Sciatic nerve (tissue), 2 donors: ENCODE data around the gene PBLD. TPM values are rescaled to one million over a fixed set of nuclear protein-coding genes. Genes with fewer than 3 reads are reported as not detected.

Source experiments
- ATAC-seq: fragments of 200-7000 bp; cut with Tn5 transposase; one replicate; pipeline ENCODE4 v1.9.1; 2020; ENCODE audit warnings: mild to moderate bottlenecking, moderate library complexity
- DNase-seq: peaks from one replicate; pipeline ENCODE4 v3.0.0-alpha.2; 2020; ENCODE audit warnings: low spot score
- intact Hi-C: fragments of 100-400 bp; cut with DNase I; formaldehyde crosslinking; loops from one replicate; pipeline ENCODE4 v1.14.2; 2022
- total RNA-seq: library from RNA; stranded (reverse); fragmentation: NEBNext Ultra II Directional; extraction: Animal tissue kit (Norgen Biotek cat#: 25700); gene quantifications from one replicate; pipeline ENCODE4 v1.2.1, GENCODE V29; 2021
- donor health status: DM: no; HTN: no; CAD: no.
- donor health status: DM: no; HTN: no; CAD: no.

The PBLD gene
- 4.7 TPM for total RNA-seq

- peak; percentile 49 for ATAC-seq
- intact Hi-C loops = no loop called here
- DNase-seq = peak; percentile 82
Observed at GRCh38 chr10:68332259-68333057, at the start of gene PBLD. Gene PBLD (minus strand): TSS chr10:68332928. CDS start chr10:68306844, 26,084 bp downstream.

GRCh38 chr10:68371604-68372003 is 38.9 kb upstream of the PBLD start:
- intact Hi-C loops = no loop called here
- no peak for ATAC-seq

GRCh38 chr10:68367121-68367520 is 34.4 kb upstream of the PBLD start:
- intact Hi-C loops = no loop called here
- DNase-seq (no peak), ATAC-seq (no peak)

More at GRCh38 chr10:68371604-68372003, 38.9 kb upstream of the PBLD start:
- no peak for DNase-seq

GRCh38 chr10:68366600-68366999 is 33.9 kb upstream of the PBLD start:
- intact Hi-C loops = no loop called here
- ATAC-seq = no peak
- no peak for DNase-seq

- intact Hi-C loops = no loop called here
- ATAC-seq = no peak
Observed at GRCh38 chr10:68365611-68366010, 32.9 kb upstream of the PBLD start.

GRCh38 chr10:68364101-68364886 is 31.6 kb upstream of the PBLD start:
- ATAC-seq (no peak), DNase-seq (no peak)
- intact Hi-C loops = no loop called here

More at GRCh38 chr10:68365611-68366010, 32.9 kb upstream of the PBLD start:
- DNase-seq = no peak

- intact Hi-C loops = no loop called here
- DNase-seq = no peak
- ATAC-seq = no peak
Observed at GRCh38 chr10:68362590-68362989, 29.9 kb upstream of the PBLD start.

GRCh38 chr10:68359189-68359588 is 26.5 kb upstream of the PBLD start:
- no peak for ATAC-seq
- no peak for DNase-seq
- intact Hi-C loops = no loop called here

GRCh38 chr10:68353537-68353936 is 20.8 kb upstream of the PBLD start:
- intact Hi-C loops = no loop called here
- no peak for ATAC-seq

GRCh38 chr10:68348265-68348741 is 15.6 kb upstream of the PBLD start:
- no peak for ATAC-seq
- DNase-seq = no peak
- intact Hi-C loops = no loop called here

More at GRCh38 chr10:68353537-68353936, 20.8 kb upstream of the PBLD start:
- no peak for DNase-seq

- intact Hi-C loops = no loop called here
- no peak for DNase-seq
Observed at GRCh38 chr10:68346774-68347173, 14.0 kb upstream of the PBLD start.

GRCh38 chr10:68345621-68346020 is 12.9 kb upstream of the PBLD start:
- DNase-seq (no peak), ATAC-seq (no peak)
- intact Hi-C loops = no loop called here

More at GRCh38 chr10:68346774-68347173, 14.0 kb upstream of the PBLD start:
- no peak for ATAC-seq

- intact Hi-C loops = no loop called here
- DNase-seq = no peak
- ATAC-seq = no peak
Observed at GRCh38 chr10:68342909-68343516, 10.3 kb upstream of the PBLD start.

- intact Hi-C loops = no loop called here
- no peak for ATAC-seq
- DNase-seq = no peak
Observed at GRCh38 chr10:68340358-68341080, 7.8 kb upstream of the PBLD start.

GRCh38 chr10:68336754-68337351 is 4.1 kb upstream of the PBLD start:
- DNase-seq (no peak), ATAC-seq (no peak)
- intact Hi-C loops = no loop called here

GRCh38 chr10:68334672-68335467 is 2.1 kb upstream of the PBLD start:
- DNase-seq (no peak), ATAC-seq (no peak)
- intact Hi-C loops = no loop called here

GRCh38 chr10:68333440-68334431 is 1.0 kb upstream of the PBLD start:
- intact Hi-C loops = no loop called here
- DNase-seq (no peak), ATAC-seq (no peak)
